GM10266 (cell line): ENCODE measurements around the gene SRPK2.

Experiments
- DNase-seq: peaks from one replicate; pipeline ENCODE4 v3.0.0; 2012; ENCODE audit errors: extremely low spot score
- TF ChIP-seq, protein P1 (sequence below): IDR thresholded peaks from 2 replicates; pipeline ENCODE4 v1.5.1; 2012; ENCODE audit warnings: mild to moderate bottlenecking, low read depth; ENCODE audit not compliant: control insufficient read depth, insufficient read depth; ENCODE audit errors: missing control alignments

SRPK2 gene

GRCh38 chr7:105178928-105179541 lies 209.7 kb downstream of the SRPK2 start:
- TF ChIP-seq, protein P1, sequence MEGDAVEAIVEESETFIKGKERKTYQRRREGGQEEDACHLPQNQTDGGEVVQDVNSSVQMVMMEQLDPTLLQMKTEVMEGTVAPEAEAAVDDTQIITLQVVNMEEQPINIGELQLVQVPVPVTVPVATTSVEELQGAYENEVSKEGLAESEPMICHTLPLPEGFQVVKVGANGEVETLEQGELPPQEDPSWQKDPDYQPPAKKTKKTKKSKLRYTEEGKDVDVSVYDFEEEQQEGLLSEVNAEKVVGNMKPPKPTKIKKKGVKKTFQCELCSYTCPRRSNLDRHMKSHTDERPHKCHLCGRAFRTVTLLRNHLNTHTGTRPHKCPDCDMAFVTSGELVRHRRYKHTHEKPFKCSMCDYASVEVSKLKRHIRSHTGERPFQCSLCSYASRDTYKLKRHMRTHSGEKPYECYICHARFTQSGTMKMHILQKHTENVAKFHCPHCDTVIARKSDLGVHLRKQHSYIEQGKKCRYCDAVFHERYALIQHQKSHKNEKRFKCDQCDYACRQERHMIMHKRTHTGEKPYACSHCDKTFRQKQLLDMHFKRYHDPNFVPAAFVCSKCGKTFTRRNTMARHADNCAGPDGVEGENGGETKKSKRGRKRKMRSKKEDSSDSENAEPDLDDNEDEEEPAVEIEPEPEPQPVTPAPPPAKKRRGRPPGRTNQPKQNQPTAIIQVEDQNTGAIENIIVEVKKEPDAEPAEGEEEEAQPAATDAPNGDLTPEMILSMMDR, result no peak
- no peak for DNase-seq

GRCh38 chr7:105178177-105178576 lies 210.5 kb downstream of the SRPK2 start:
- TF ChIP-seq, protein P1, result no peak
- no peak for DNase-seq

DNA sequence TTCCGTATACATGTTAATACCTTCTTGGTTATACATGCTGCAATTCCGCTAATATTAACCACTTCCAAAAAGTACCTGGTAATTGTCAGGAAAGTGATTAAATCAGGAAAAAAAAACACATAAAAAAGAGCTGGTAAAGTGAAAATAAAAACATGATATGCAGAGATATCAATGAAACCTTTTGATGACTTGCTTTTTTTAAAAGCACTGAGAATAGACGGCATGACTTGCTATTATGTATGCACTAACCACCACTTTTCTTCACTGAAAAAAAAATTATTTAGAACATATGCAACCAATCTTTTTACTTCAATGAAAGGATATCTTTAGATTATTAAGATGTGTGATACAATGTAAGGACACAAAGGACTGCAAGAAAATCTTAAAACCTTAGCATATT lies 211.7 kb downstream of the SRPK2 start:
- TF ChIP-seq, protein P1, result no peak
- no peak for DNase-seq

DNA sequence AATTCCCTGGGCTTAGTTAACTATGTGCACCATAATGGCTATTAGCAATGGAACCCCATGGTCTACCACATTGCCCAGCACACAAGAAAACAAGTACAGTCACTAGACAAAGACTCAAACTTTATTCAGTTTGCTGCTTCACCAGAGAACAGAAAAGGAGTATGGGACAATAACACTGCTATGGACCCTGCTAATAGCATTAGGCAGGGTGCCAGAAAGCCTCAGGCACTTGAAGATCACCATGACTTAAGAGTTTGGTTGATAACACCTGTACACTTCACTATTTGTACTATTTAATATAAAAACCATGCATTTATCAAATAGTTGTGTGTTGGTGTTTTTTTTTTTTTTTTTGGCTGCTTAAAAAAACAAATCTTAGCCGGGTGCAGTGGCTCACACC lies 215.1 kb downstream of the SRPK2 start:
- TF ChIP-seq, protein P1, result no peak
- no peak for DNase-seq

GRCh38 chr7:105164751-105165150 lies 224.0 kb downstream of the SRPK2 start:
- no peak for DNase-seq
- TF ChIP-seq, protein P1, result no peak

- TF ChIP-seq, protein P1, result no peak
- no peak for DNase-seq
These were observed 225.0 kb downstream of the SRPK2 start for GRCh38 chr7:105163718-105164117.

DNA sequence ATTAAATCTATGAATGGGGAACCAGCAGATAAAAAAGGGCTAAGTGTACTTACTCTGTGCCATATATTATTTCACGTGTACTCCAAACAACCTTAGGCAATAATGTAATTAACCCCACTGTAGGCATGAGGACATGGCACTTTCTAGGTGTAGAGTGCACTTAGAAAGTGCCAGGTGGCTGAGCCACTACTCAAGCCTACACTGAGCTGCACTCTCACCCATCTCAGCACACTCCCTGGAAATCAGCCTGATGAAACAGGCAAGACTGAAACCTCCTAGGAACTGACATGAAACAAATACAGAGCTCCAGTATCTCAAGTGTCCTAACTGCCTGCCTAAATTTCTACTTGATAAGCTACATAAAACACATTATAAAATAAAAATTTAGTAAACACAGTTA lies 227.4 kb downstream of the SRPK2 start:
- TF ChIP-seq, protein P1, result no peak
- no peak for DNase-seq
